ENCODE measurements around the gene KLK14.

The KLK14 gene

GRCh38 chr19:51040151-51040550 is 42.5 kb downstream of the KLK14 start:
- DNase-seq: no peak

- no peak for DNase-seq
Observed at GRCh38 chr19:51036519-51036918, 46.2 kb downstream of the KLK14 start.

GRCh38 chr19:51034704-51035103 is 48.0 kb downstream of the KLK14 start, which contains the start of gene KLK12:
Gene KLK12, minus strand, starts transcription at chr19:51035002. Its CDS starts 381 bp downstream, at chr19:51034621.
- DNase-seq: no peak

GRCh38 chr19:51031880-51032225 is 50.8 kb downstream of the KLK14 start:
- DNase-seq: no peak

- no peak for DNase-seq
Observed at GRCh38 chr19:51031220-51031879, 51.3 kb downstream of the KLK14 start.

GRCh38 chr19:51030631-51031030 is 52.1 kb downstream of the KLK14 start:
- no peak for DNase-seq

GRCh38 chr19:51029718-51030117 is 53.0 kb downstream of the KLK14 start:
- no peak for DNase-seq
